Measurements from ENCODE around the gene TBC1D8.

DNA sequence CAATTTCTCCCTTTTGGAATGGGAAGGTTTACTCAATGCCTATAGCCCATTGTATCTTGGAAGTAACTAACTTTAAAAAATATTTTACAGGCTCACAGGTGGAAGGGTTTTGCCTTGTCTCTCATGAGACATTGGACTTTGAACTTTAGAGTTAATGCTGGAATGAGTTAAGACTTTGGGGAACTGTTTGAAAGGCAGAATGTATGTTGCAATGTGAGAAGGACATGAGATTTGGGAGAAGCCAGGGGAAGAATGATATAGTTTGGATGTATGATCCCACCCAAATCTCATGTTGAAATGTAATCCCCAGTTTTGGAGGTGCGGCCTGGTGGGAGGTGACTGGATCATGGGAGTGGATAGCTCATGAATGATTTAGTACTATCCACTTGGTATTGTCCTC lies 17.5 kb upstream of the TBC1D8 start:
- TF ChIP-seq EZH2 (IDR thresholded peaks at IDR 0.05; ENCODE audit: low read depth, unreplicated experiment), result no peak
- TF ChIP-seq, protein P1, sequence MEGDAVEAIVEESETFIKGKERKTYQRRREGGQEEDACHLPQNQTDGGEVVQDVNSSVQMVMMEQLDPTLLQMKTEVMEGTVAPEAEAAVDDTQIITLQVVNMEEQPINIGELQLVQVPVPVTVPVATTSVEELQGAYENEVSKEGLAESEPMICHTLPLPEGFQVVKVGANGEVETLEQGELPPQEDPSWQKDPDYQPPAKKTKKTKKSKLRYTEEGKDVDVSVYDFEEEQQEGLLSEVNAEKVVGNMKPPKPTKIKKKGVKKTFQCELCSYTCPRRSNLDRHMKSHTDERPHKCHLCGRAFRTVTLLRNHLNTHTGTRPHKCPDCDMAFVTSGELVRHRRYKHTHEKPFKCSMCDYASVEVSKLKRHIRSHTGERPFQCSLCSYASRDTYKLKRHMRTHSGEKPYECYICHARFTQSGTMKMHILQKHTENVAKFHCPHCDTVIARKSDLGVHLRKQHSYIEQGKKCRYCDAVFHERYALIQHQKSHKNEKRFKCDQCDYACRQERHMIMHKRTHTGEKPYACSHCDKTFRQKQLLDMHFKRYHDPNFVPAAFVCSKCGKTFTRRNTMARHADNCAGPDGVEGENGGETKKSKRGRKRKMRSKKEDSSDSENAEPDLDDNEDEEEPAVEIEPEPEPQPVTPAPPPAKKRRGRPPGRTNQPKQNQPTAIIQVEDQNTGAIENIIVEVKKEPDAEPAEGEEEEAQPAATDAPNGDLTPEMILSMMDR (conservative IDR thresholded peaks at IDR 0.05; ENCODE audit: low read depth in 2 of 2), result no peak
- no peak for TF ChIP-seq POLR2AphosphoS5 (IDR thresholded peaks at IDR 0.05; ENCODE audit: low read depth)
- TF ChIP-seq ZNF114 (CRISPR knock-in tag; IDR thresholded peaks at IDR 0.05), result no peak
- TF ChIP-seq JUNB (IDR thresholded peaks at IDR 0.05; ENCODE audit: unreplicated experiment), result no peak
- no peak for TF ChIP-seq ETS1 (IDR thresholded peaks at IDR 0.05)
- TF ChIP-seq REST (IDR thresholded peaks at IDR 0.05; ENCODE audit: unreplicated experiment), result no peak
- TF ChIP-seq STAT1 (IDR thresholded peaks at IDR 0.05; ENCODE audit: unreplicated experiment), result no peak
- TF ChIP-seq CREB1 (CRISPR knock-in tag; IDR thresholded peaks at IDR 0.05; ENCODE audit: low read depth), result no peak
- TF ChIP-seq EZH2phosphoT487 (IDR thresholded peaks at IDR 0.05; ENCODE audit: unreplicated experiment), result no peak
- no peak for TF ChIP-seq ZNF331 (CRISPR knock-in tag; IDR thresholded peaks at IDR 0.05; ENCODE audit: low read depth)
- TF ChIP-seq, protein P2, sequence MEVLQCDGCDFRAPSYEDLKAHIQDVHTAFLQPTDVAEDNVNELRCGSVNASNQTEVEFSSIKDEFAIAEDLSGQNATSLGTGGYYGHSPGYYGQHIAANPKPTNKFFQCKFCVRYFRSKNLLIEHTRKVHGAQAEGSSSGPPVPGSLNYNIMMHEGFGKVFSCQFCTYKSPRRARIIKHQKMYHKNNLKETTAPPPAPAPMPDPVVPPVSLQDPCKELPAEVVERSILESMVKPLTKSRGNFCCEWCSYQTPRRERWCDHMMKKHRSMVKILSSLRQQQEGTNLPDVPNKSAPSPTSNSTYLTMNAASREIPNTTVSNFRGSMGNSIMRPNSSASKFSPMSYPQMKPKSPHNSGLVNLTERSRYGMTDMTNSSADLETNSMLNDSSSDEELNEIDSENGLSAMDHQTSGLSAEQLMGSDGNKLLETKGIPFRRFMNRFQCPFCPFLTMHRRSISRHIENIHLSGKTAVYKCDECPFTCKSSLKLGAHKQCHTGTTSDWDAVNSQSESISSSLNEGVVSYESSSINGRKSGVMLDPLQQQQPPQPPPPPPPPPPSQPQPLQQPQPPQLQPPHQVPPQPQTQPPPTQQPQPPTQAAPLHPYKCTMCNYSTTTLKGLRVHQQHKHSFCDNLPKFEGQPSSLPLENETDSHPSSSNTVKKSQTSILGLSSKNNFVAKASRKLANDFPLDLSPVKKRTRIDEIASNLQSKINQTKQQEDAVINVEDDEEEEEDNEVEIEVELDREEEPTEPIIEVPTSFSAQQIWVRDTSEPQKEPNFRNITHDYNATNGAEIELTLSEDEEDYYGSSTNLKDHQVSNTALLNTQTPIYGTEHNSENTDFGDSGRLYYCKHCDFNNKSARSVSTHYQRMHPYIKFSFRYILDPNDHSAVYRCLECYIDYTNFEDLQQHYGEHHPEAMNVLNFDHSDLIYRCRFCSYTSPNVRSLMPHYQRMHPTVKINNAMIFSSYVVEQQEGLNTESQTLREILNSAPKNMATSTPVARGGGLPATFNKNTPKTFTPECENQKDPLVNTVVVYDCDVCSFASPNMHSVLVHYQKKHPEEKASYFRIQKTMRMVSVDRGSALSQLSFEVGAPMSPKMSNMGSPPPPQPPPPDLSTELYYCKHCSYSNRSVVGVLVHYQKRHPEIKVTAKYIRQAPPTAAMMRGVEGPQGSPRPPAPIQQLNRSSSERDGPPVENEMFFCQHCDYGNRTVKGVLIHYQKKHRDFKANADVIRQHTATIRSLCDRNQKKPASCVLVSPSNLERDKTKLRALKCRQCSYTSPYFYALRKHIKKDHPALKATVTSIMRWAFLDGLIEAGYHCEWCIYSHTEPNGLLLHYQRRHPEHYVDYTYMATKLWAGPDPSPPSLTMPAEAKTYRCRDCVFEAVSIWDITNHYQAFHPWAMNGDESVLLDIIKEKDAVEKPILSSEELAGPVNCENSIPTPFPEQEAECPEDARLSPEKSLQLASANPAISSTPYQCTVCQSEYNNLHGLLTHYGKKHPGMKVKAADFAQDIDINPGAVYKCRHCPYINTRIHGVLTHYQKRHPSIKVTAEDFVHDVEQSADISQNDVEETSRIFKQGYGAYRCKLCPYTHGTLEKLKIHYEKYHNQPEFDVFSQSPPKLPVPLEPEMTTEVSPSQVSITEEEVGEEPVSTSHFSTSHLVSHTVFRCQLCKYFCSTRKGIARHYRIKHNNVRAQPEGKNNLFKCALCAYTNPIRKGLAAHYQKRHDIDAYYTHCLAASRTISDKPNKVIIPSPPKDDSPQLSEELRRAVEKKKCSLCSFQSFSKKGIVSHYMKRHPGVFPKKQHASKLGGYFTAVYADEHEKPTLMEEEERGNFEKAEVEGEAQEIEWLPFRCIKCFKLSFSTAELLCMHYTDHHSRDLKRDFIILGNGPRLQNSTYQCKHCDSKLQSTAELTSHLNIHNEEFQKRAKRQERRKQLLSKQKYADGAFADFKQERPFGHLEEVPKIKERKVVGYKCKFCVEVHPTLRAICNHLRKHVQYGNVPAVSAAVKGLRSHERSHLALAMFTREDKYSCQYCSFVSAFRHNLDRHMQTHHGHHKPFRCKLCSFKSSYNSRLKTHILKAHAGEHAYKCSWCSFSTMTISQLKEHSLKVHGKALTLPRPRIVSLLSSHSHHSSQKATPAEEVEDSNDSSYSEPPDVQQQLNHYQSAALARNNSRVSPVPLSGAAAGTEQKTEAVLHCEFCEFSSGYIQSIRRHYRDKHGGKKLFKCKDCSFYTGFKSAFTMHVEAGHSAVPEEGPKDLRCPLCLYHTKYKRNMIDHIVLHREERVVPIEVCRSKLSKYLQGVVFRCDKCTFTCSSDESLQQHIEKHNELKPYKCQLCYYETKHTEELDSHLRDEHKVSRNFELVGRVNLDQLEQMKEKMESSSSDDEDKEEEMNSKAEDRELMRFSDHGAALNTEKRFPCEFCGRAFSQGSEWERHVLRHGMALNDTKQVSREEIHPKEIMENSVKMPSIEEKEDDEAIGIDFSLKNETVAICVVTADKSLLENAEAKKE (CRISPR knock-in tag; IDR thresholded peaks at IDR 0.05), result no peak
- no peak for TF ChIP-seq NANOG (IDR thresholded peaks at IDR 0.05; ENCODE audit: borderline replicate concordance)

Data from GM23338 (cell line).